ENCODE results near the gene ABCC1.

ABCC1 gene

DNA sequence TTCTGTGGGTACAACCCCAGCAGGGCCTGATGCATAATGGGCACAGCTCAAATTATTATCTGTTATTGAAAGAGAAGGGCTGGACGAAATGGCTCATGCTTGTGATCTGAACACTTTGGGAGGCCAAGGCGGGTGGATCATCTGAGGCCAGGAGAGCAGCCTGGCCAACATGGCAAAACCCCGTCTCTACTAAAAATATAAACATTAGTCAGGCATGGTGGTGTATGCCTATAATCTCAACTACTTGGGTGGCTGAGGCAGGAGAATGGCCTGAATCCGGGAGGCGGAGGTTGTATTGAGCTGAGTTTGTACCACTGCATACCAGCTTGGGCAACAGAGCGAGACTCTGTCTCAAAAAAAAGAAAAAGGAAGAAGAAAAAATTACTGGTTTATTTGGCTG, 100.7 kb downstream of the ABCC1 start:
- no peak for DNase-seq

DNA sequence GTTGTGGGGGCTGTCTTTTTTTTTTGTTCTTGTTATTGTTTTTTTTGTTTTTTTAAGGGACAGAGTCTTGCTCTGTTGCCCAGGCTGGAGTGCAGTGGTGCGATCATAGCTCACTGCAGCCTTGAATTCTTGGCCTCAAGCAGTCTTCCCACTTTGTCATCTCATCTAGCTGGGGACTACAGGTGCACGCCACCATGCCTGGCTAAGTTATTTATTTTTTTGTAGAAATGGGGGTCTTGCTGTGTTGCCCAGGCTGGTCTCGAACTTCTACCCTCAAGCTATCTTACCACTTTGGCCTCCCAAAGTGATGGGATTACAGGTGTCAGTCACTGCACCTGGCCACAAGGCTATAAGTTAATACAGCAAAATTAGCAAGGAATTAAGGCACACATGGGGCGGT, 101.7 kb downstream of the ABCC1 start:
- no peak for DNase-seq

DNA sequence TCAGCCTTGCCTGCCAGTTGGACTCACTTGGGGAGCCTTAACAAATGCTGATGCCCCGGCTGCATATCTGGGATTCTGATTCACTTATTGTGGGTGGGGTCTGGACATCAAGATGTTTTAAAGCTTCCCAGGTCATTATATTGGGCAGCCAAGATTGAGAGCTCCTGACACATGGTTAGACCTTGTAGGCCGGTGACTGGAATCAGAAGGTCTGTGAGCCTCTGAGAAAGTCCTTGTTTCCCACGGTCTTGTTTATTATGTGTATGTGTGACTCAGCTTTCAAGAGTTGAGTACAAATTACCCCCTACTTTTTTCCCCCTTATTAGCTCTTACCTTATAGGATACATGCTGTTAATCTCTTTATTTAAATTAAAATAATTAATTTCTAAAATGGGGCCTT, 103.5 kb downstream of the ABCC1 start:
- DNase-seq = no peak

DNA sequence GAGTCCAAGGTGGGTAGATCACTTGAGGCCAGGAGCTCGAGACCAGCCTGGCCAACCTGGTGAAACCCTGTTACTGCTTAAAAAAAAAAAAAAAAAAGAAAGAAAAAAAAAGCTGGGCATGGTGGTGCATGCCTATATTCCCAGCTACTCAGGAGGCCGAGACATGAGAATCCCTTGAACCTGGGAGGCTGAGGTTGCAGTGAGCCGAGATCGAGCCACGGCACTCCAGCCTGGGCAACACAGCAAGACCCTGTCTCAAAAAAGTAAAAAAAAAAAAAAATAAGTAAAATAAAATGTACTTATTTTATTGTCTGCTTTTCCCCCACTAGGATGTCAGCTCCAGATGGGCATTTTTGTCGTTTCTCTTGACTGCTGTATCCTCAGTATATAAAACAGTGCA, 107.7 kb downstream of the ABCC1 start:
- DNase-seq = no peak

DNA sequence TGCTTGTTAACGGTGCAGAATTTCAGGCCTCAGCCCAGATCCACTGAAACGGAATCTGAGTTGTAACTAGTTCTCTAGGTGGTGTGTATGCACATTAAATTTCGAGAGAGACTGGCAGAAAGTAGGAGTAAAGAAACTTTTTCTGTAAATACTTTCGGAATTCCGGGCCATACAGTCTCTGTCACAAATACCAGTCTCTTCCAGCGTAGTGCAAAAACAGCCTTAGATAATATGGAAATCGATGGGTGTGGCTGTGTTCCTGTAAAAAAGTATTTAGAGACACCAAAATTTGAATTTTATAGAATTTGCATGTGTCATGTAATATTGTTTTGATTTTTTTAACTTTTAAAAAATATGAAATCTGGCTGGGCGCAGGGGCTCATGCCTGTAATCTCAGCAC, 109.7 kb downstream of the ABCC1 start:
- no peak for DNase-seq

DNA sequence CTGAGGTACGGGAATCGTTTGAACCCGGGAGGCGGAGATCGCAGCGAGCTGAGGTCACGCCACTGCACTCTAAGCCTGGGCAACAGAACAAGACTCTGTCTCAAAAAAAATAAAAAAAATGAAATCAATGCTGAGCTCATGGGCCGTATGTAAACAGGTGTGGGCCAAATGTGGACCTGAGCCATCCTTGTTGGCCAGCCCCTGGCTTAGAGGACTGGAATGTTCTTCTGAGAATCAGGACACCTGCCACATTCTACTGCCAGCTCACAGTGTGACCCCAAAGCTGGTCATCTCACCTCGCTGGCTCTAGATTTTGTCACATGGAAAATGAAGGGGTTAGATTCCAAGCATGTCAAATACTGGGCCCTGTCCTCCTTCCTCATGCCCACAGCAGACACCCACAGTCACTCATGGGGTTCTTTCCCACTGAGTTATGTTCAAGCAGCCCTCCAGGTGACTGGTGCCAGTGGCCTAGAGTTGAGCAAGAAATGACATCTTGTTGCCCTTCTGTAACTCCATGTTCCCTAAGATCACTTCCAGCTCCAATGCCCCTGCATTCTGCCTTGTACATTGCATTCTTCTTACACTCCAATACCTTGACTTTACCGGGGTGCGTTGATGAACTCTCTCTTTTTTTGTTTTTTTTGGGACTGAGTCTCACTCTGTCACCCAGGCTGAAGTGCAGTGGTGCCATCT, 110.6 kb downstream of the ABCC1 start:
- DNase-seq = peak in 1 of 4 experiments; percentile 24

- DNase-seq = peak; percentile 17 to 51 (median 40)
Observed at GRCh38 chr16:16062023-16062937, 112.9 kb downstream of the ABCC1 start.

- no peak for DNase-seq
Observed at GRCh38 chr16:16063683-16064082, 114.3 kb downstream of the ABCC1 start.

DNA sequence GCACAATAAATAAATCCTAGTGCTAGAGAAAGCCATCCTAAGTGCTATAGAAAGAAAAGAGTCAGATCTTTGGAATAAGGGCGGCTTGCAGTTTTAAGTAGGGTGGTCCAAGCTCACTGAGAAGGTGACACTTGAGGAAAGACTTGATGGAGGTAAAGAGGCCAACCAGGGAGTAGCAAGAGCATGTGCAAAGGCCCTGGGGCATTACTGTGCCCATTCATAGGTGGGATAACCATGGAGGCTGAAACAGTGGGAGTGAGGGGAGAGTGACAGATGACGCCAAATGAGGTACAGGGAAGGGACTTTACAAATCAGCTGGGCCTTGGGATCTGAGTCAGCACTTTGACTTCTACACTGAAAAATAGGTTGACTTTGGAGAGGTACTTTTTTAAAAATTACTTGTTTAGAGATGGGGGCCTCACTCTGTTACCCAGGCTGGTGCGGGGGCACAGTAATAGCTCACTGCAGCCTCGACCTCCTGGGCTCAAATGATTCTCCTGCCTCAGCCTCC, 115.5 kb downstream of the ABCC1 start:
- DNase-seq = no peak

DNA sequence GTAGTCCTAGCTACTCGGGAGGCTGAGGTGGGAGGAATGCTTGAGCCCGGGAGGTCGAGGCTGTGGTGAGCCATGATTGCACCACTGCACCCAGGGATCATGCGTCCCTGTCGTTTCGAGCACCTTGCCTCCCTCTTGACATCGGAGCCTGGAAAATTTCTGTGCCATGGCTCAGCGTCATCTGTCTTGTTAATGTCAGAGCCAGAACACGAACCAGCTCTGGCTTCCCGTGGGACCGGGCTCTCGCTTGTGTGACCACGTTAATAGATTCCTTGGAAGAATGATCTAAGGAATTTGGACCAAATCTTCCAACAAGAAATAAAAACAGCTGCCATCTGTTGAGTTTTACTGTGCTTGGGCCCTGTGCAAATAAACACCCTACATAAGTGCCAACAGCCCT, 117.7 kb downstream of the ABCC1 start:
- no peak for DNase-seq

GRCh38 chr16:16071631-16072244, 122.3 kb downstream of the ABCC1 start:
- DNase-seq = peak; percentile 16 to 58 (median 36)

DNA sequence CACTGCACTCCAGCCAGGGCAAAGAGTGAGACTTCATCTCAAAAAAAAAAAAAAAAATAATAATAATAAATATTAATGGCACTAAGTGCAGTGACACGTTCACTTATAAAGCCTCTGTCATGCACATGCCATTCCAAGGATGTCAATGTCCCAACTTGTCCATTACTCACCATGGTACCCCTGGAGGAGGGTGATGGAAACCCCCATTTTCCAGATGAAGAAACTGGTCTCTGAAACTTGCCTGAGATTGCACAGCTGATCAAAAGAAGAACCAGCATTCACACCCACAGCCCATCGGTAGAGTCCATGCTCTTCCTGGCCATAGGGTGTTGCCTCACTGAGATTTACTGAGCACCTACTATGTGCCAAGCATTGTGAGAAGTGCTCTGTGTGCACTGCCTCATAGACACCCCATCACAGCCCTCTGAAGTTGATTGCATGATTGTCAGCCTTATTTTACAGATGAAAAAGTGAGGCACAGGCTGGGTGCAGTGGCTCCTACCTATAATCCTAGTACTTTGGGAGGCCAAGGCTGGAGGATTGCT, 123.7 kb downstream of the ABCC1 start:
- DNase-seq = peak; percentile 32 to 65 (median 58)

DNA sequence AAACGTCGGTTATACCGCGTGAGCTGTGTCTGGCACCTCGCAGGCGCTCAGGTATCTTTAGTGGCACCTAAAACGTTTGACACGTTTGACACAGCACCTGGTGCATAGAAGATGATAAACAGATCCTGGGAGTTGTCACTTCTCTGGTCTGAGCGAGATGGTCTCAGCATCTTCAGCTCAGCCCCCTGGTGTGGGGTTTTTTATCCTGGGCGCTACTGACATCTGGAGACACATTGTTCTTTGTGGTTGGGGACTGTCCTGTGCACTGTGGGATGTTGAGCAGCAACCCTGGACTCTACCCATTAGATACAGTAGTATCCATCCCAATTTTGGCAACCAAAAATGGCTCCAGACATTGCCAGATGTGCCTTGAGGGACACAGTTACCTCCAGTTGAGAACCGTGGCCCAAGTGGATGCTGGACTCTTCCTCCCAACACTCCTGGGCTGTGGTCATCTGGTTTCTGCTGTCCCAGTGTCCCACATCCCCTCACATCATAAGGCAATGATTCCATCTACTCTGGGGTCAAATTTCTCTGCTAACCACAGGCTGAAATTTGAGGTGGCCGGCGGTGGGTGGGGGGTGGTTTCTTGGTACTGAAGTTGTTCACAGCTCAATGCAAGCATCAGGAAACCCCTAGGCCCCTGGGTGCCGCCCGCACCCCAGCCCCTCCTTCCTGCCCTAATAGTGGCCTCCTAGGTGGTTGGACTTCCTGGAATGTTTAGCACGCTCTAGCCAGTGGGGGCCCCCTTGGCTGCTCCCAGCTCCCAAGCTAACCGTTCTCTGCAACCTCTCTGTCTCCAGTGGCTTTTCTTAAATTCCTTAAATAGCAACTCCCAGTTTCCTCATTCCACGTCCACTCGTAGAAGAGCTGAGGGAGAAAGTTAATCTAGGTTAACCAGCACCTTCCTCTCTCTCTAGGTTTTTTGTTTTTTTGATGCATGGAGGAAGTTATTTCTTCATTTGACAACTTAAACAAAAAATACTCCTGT, 124.8 kb downstream of the ABCC1 start:
- DNase-seq = peak; percentile 41 to 61 (median 56)

DNA sequence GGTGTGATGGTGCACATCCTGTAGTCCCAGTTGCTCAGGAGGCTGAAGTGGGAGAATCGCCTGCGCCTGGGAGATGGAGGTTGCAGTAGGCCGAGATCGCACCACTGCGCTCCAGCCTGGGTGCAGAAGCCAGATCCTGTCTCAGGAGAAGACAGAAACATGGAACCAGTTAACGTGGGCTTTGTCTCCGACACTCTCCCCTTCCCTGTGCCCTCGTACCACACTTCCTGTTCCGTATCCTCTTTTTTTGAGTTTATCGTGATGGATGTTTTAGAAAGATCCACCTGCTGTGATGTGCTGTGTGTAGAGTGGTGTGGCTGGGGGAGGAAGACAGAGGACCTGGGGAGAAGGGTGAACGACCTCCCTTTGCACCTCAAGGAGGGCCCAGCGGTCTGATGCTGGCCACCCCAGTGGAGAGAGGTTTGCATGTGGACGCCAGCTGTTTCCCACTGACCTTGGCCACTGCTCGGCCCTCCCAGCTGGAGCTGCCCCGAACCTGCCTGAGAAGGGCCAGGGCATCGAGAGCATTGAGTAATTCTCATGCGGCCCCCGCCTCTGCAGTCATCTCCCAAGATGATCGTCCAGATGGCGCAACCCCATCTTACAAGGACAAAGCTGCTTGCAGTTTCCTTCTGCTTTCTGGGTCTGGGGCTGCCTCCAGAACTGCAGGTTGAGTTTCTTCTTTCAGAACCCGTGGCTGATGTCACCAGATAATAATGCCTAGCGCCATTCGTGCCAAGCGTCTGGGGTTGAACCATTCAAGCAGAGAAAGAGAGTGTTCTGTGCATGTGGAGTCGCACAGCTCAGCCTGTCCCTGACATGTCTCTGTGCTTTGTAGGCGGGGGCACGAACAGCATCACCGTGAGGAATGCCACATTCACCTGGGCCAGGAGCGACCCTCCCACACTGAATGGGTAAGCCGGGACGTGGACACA, 126.3 kb downstream of the ABCC1 start:
- DNase-seq = peak; percentile 94 to 98 (median 96)

DNA sequence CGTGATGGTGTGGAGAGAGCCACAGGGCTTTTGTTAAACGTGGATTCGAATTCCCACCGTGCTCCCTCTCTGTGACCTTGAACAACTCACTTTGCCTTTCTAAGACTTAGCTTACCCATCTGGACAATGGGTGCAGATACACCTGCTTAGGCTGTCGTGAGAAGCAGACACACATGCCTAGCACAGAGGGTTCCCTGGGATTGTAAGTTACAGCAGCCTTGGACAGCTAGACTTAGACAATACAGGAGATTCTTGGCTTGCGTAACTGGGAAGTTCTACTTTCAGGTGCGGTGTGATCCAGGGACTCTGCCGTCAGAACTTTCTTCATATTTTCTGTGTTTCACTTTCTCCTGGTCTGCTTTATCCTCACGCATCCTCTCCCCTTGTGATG, 127.0 kb downstream of the ABCC1 start:
- DNase-seq = no peak

DNA sequence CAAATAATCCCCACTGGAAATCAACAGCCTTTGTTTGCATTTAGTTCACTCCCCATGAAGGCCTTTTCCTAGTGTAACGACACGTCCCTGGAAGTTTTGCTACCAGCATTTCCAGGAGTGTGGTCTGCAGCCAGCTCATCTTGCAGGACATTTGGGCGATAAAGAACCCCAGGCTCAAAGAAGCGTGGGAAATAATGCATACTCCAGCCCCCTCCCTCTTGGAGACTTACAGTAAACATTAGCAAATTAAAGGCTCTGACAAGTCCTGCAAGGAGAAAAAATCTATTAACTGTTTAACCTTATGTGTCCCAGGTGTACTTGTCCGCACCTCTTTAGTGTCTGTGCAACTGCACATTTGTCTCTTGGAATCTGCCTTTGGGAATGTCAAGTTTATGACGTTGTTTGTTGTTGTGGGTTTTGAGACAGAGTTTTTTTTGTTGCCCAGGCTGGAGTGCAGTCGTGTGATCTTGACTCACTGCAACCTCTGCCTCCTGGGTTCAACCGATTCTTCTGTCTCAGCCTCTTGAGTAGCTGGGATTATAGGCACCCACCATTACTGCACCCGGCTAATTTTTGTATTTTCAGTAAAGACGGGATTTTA, 131.1 kb downstream of the ABCC1 start:
- DNase-seq = no peak

- DNase-seq = no peak
Observed at GRCh38 chr16:16081141-16081540, 131.7 kb downstream of the ABCC1 start.

GRCh38 chr16:16082255-16082654, 132.8 kb downstream of the ABCC1 start:
- DNase-seq = no peak

- peak in 3 of 4 experiments; percentile 15 to 46 (median 38) for DNase-seq
Observed at GRCh38 chr16:16083421-16084156, 134.2 kb downstream of the ABCC1 start.
